GM19463 (cell line): ENCODE measurements around the gene CLCN6.

Experiments
- ATAC-seq: cut with Tn5 transposase; IDR thresholded peaks from one replicate; pipeline ENCODE4 v1.9.1; 2021; ENCODE audit warnings: mild to moderate bottlenecking, moderate library complexity; ENCODE audit not compliant: unreplicated experiment

Gene CLCN6

DNA sequence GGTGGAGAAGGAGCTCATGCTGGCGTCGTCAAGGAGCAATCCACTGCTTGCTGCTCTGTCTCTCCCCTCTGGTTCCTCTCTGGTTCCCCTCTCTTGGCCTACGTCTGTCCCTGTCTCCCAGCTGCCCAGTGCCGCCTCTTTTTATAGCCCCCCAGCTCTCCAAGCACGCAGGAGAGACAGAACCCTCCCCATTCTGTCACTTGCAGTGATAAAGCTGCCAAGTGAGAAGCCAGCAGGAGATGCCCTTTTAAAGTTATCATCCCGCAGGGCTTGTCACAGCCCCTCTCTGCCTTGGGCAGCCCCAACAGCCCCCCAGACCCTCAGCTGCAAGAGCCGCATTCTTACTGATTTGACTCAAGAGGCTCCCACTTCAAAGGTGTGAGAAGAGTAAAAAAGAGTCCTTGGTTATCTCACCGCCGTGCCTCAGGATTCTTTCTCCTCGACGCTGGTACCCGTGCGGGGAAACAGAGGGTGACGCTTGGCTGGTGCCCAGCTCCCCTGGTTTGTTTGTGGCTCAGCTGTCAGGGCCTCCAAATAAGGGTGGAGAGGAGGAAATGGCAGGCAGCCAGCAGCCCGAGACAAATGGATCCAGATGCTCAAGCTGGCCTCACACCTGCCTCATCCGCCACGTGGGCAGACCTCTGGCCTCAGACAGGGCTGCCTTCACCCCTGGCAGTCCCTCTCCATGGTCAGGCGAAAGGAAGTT, 41.8 kb downstream of the CLCN6 start, which contains the start of gene NPPA:
Gene NPPA (minus strand): TSS at position 117 of the 706 bp plus-strand sequence. CDS start 99 bp downstream, at position 18.
- ATAC-seq: no peak

DNA sequence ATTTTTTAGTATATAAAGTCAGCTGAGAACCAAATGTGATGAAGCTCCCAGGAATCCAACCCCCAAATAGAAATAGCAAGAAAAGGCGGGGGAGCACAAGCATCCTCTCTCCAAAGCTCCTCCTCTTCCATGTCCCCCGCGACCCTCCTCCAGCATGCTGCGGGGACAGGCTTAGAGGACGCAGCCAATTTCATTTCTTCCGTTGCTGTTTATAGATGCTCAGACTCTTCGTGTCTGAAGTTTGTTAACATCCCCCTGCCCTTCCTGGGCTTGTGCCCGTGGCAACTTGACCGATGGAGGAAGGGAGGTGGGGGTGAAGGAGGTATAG, 42.3 kb downstream of the CLCN6 start:
- ATAC-seq: no peak

DNA sequence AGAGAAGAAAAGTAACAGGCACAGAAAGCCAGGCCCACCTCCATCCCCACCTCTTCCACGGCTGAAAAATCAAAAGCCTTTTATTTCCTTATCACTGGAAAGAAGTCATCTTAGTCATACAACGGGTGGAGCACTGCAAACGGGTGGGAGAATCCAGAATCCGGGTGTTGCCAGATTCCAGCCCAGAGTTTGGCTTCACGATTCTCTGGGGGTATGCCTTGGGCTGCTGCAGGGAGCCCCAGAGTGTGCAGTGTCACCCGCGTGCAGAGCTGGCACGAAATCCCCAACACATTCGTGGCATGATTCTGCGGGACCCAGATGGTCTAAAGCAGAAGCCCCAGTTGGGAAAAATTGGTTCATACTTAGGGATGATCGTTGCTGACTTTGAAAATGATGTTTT, 44.2 kb downstream of the CLCN6 start:
- no peak for ATAC-seq

DNA sequence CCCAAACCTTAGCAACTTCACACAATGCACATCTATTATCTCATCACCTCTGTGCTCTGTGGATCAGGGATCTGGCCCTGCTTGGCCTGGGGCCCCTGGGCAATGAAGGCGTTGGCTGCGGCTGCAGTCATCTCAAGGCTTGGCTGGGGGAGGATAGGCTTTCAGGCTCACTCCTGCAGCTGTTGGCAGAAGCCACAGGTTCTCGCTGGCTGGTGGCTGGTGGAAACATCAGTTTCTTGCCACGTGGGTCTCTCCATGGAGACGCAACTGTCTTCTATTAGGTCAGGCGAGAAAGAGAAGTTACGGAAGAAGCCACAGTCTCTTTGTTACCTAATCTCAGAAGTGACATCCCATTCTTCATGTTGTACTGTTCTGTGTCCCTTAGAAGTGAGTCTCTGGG, 45.2 kb downstream of the CLCN6 start:
- no peak for ATAC-seq

DNA sequence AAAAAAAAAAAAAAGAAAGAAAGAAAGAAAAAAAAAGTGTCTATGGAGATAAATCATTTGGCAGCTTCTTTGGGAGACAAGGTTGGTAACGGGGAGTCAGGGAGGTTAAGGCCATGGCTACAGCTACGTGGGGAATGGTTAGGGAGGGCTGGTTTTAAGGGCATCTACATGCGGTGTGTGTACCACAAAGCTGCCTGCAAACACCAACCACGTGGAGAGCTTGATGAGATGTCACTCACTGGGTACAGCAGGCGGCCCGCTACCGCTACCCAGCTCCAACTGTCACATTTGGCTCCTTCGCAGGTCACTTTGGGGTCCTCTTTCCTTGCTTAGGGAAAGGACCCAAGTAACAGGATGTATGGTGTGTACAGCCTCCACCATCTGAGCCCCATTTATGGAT, 48.5 kb downstream of the CLCN6 start:
- ATAC-seq: no peak

DNA sequence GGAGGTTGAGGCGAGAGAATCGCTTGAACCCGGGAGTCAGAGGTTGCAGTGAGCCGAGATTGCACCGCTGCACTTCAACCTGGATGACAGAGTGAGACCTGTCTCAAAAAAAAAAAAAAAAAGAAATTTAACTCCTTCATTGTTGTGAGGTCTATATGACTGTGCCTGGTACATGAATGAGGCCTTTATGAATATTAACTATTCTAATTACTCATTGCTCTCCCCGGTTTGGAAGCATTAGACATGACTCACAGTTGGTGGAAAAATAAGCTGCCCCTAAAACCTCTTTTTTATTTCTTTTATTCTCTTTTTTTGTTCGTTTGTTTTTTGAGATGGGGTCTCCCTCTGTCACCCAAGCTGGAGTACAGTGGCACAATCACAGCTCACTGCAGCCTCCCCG, 49.4 kb downstream of the CLCN6 start:
- ATAC-seq: no peak

DNA sequence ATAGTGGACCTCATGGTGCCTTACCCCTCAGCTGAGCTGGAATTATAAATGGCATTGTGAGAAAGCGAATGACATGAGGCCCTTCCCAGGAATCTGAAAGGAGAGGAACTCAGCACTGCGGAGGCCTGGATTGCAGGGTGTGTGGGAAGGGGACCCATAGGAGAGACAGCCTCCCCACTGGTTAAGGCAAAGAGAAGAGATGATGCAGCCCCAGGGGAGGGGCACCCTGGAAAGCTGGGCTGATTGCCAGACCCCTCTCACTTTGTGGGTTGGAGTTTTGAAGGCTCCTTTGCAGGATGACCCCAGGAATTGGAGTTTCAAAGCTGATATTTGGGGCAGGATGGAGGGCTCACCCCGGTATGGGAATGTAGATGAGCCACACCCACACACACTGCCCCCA, 50.7 kb downstream of the CLCN6 start:
- no peak for ATAC-seq

DNA sequence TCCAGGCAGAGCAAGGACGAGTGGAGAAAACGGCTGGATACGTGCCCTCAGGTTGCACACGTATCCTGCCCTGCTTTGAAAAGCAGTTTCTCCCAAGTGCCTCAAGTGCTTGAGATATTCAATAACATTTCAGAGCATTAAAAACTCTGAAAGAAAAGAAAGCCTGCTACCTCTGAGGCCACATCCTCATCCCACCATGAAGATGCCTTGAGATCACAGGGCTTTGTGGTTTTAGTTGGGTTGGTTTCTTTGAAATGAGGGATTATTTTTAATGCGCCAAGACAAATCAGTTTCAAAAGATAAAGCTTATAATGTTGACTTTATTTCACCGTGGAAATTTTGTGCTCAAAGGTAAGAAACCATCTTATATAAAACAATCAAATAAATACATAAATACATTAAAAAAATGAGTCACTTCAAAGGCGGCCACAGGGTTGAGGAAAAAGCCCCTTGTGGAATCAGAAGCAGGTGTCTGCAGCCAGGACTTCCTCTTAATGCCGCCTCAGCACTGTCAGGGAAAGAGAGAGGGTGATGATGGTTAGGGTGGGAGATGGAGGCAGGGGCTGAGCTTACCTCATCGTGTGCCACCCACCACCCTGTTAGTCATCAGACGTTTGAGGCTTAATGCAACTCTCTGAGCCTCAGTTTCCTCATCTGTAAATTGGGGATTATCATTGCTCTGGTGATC, 51.3 kb downstream of the CLCN6 start:
- no peak for ATAC-seq

DNA sequence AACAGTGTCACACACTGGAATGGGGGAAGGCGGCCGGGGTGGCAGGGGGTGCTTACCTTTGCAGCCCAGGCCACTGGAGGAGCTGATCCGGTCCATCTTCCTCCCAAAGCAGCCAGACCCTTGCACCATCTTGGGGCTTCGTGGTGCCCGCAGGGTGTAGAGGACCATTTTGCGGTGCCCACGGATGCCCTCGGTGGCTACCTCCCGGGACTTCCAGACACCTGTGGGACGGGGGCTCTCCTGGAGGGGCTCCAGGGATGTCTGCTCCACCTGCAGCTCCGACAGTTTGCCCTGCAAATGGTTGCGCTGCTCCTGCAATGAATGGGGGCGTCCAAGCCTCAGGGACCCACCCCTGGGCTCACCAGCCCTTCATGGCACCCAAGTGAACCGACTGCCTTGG, 52.2 kb downstream of the CLCN6 start:
- ATAC-seq: no peak

DNA sequence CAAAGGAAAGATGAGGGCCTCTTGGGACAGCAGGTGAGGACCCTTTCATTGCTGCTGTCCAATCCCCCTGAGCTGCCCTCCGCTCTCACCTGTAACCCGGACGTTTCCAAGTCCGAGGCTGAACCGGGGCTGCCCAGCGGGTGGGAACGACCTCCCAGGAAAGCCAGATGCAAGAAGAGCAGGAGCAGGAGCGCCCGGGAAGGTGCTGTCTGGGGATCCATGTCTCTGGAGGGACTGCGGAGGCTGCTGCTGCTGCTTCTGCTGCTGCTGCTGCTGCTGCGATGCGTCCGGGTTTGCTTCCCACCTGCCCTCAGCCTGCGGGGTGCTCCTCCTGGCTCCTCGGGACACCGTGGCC, 52.6 kb downstream of the CLCN6 start, which contains the start of gene NPPB:
Gene NPPB (minus strand): TSS at position 333 of the 355 bp plus-strand sequence. CDS start 112 bp downstream, at position 221.
- ATAC-seq: no peak

DNA sequence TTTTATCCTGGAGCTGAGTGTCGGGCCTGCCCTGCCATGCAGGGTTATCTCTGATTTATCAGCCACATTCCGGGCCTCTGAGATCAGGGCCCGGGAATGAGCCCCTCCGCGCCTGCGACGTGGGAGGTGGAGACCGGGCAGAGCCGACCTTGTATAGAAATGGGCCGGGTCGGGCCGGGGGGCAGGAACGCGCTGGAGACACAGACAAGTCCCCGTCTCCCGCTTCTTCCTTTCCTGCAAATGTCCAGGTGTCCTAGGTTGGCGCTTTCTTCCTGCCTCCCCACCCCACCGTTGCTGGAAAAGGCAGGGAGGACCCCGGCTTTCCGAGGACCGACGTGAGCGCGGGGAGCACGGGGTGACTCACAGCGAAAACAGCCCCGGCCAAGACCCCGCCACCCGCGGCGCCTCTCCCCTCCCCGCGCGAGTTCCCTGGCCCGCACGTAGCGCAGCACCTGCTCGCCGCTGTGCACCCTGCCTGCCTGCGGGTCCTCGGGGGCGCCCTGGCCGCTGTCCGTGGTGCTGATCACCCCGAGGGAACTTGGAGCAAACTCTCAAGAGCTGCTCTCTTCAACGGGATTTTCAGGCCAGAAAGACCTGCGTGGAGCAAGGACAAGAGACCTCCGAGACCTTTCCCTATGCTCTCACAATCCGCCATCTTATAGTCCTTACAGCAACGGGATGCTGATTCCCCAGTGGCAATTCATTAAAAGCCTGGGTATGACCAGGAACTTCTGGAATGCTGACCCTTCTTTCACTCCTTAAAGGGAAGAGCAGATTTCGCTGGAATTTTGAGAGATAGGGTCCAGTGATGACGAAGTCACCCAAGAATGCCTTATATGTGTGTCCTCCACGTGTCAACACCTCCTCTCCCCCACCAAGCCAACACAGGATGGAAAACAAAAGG, 53.2 kb downstream of the CLCN6 start:
- no peak for ATAC-seq

DNA sequence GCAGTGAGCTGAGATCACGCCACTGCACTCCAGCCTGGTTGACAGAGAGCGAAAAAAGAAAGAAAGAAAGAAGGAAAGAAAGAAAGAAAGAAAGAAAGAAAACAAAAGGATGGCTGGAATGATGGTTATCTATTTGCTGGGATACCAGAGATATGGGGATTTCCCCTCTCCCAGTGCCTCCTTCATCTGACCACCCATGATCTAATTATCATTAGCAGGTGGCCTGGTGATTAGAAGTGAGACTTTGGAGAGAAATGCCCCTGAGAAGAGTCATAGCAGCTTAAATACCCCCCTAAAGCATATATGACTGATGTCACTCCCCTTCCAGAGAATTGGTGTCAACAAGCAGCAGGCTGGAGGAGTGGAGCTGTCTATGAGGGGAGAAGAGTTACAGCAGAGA, 54.1 kb downstream of the CLCN6 start:
- ATAC-seq: no peak

DNA sequence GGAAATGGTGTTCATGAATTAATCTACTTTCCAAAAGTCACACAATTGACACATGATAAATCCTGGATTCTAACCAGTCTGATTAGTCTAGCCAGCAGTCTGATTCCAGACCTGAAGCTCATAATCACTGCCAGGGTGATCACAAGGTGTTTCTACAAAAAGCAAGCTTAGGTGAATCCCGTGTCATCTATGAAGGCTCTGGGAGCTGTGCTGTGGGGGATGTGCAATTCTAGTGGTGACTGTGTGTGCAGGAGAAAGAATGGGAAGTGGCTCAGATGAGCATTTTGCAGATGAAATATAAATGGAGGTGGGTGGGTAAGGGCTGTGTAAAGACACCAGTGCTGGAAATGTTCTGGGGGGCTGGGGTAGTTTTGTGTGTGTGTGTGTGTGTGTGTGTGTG, 54.6 kb downstream of the CLCN6 start:
- no peak for ATAC-seq

DNA sequence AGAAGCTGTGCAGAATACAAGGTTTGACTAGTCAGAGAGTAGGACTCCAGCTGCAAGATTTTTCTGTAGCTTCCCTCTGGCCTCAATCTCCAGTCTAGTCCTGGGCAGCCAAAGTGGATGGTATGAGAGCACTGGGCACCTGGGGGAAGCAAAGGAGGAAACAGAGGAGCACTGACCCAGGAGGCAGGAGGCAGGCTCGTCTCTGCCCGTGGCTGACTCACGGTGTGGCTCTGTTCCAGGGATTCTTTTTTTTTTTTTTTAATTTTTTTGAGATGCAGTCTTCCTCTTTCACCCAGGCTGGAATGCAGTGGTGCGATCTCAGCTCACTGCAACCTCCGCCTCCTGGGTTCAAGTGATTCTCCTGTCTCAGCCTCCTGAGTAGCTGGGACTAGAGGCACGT, 56.9 kb downstream of the CLCN6 start:
- no peak for ATAC-seq

DNA sequence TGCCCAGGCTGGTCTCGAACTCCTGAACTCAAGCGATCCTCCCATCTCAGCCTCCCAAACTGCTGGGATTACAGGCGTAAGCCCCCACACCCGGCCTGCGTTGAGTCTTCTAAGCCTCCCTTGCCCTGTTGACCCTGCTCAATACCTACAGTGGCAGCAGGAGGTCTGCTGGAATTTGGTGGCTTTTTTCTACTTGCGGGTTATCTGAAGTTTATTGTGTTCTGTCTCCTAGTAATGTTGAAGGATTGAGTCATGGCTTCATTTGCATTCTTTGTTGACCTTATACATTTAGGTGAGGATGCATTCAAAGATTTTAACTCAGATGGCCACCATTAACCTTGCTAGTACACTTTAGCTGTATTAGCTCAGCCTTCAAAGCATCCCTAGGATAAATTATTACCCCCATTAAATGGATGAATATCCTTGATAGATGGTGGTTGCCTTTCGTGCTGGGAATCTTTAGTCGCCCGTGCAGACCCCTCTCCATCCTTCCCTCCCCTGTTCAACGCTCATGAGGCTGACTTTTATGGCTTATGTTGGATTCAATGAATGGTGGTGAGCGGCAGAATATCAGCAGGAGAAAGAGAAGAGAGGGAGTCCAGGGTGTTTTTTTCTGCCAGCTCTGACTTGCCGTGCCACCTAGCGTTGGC, 62.5 kb downstream of the CLCN6 start:
- ATAC-seq: no peak

DNA sequence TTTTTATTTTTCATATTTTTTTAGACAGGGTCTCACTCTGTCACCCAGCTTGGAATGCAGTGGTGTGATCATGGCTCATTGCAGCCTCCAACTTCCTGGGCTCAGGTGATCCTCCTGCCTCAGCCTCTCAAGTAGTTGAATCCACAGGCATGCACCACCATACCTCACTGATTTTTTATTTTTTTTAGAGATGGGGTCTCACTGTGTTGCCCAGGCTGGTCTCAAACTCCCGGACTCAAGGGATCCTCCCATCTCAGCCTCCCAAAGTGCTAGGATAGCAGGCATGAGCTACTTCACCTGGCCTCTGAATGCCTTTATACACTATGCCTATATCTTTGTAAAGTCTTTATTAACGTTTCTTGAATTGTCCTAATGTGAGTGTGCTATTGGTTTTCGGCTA, 63.1 kb downstream of the CLCN6 start:
- ATAC-seq: no peak

DNA sequence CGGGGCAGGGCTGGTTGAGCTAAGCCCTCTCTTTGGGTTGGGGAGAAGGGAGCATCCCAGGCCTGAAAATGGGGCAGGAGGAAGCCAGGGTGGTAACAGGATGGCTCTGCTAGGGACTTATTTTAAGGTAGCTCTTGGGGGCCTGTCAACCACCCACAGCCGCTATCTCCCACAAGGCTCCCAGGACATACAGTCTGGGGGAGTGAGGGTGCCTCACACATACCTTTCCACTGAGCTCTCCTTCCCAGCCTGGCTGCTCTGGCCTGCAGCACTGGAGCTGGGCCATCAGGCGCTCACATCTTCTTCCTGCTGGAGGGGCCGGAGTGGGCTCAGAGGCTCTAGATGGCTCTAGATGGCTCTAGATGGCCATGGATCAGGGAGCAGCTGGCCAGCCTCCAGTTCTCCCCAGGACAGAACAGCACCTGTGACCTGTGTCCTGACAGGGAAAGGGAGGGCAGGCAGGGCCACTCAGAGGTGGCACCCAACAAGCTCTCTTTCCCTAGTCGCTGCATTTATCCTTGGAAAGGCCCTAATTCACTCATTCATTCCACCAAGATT, 63.7 kb downstream of the CLCN6 start:
- ATAC-seq: no peak

DNA sequence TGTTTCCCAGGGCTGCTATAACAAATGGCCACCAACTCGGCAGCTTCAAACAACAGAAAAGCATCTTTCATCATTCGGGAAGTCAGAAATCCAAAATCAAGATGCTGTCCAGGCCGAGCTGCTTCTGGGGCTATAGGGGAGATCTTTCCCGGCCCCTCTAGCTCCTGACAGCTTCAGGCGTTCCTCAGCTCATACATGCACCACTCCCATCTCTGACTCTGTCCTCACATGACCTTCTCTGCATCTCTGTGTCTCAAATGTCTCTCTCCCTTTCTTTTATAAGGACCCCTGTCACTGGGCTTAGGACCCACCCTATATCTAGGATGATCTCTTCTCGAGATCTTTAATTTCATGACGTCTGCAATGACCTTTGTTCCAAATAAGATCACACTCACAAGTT, 66.6 kb downstream of the CLCN6 start:
- no peak for ATAC-seq

DNA sequence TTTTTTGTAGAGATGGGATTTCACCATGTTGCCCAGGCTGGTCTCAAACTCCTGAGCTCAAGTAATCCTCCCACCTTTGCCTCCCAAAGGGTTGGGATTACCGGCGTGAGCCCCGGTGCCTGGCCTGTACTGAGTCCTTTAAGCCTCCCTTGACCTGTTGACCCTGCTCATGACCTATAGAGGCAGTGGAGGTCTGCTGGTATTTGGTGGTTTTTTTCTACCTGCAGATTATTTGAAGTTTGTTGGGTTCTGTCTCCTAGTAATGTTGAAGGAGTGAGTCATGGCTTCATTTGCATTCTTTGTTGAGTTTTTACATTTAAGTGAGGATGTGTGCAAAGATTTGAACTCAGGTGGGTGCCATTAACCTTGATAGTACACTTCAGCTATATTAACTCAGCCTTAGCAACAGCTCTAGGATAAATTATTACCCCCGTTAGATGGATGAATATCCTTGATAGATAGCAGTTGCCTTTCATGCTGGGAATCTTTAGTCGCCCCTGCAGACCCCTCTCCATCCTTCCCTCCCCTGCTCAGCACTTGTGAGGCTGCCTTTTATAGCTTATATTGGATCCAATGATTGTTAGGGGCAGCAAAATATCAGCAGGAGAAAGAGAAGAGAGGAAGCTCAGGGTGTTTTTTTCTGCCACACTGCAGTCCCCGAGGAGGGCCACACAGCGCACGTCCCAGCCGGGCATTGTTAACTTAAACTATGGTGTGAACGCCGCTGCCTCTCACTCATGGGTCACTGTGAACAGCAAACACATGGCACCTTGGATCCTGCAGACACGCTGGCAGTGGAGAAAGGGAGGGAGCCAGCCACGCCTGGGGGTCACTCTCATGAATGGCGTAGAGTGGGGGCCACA, 67.6 kb downstream of the CLCN6 start:
- ATAC-seq: no peak

DNA sequence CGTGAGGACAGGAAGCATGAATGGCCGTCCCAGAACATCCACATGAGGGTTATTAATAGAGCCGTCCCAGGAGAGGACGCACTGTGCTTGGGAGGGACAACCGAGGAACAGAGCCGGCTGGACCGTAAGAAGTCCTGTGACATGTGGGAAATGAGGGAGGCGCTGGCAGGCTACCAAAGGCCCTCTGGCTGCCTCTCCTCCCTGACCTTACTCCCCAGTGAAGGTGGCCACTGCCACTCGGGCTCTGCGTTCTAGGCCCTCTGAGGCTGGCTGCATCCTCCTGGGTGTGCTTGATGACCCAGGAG, 68.2 kb downstream of the CLCN6 start:
- no peak for ATAC-seq
